OCI-LY7 (cell line): ENCODE results near the gene WDR3.

Source experiments
- EZH2phosphoT487 ChIP-seq: fragments of 200-600 bp; sonication (generic); IDR thresholded peaks from 2 replicates; pipeline ENCODE4 v1.6.1; 2018; ENCODE audit warnings: low read depth, borderline replicate concordance, mild to moderate bottlenecking, mixed run types, antibody characterized with exemption, low read length, moderate library complexity, mixed read lengths
- TF ChIP-seq, protein P1 (sequence below): fragments of 200-600 bp; sonication (generic); conservative IDR thresholded peaks from 2 replicates; pipeline ENCODE4 v1.5.1; 2014; ENCODE audit warnings: mild to moderate bottlenecking, antibody characterized with exemption, low read length, moderate library complexity, mixed read lengths

DNA sequence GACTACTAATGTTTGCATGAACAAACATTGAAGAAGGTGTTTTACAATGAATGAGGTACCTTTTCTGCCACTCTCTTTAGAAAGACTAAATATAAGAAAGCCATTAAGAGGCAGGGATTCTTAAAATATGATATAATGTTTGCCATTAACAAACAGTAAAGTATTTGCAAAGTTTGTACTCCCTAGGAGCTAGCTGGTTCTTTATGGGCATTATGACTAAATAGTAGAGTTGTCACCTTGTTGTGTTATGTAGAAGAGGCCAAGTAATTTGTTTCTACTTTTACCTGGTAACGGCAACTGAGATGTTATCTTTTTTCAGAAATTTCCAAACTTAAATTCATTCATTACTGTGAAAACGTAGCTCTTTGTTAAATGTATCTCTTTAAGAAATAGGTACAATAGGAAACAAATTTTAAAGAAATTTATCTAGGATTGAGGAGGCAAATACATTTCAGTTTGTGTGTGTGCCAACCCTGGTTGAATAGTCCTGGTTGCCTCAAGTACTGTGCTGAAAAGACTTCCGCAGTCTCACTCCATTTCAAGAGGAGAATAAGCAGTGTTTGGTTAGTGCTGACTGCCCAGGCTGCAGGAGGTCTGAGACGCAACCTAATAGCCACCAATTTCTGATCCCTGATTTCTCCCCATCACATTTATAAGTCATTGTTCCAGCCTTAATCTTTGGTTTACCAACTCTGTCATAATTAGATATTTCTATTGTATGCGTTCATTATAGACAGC lies 52.1 kb downstream of the WDR3 start:
- TF ChIP-seq, protein P1, sequence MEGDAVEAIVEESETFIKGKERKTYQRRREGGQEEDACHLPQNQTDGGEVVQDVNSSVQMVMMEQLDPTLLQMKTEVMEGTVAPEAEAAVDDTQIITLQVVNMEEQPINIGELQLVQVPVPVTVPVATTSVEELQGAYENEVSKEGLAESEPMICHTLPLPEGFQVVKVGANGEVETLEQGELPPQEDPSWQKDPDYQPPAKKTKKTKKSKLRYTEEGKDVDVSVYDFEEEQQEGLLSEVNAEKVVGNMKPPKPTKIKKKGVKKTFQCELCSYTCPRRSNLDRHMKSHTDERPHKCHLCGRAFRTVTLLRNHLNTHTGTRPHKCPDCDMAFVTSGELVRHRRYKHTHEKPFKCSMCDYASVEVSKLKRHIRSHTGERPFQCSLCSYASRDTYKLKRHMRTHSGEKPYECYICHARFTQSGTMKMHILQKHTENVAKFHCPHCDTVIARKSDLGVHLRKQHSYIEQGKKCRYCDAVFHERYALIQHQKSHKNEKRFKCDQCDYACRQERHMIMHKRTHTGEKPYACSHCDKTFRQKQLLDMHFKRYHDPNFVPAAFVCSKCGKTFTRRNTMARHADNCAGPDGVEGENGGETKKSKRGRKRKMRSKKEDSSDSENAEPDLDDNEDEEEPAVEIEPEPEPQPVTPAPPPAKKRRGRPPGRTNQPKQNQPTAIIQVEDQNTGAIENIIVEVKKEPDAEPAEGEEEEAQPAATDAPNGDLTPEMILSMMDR = no peak
- TF ChIP-seq EZH2phosphoT487 = no peak
